HG02588 (cell line): ENCODE data around the gene ADRA1B.

Experiments
- ATAC-seq: cut with Tn5 transposase; IDR thresholded peaks from one replicate; pipeline ENCODE4 v1.9.1; 2021; ENCODE audit warnings: mild to moderate bottlenecking, moderate library complexity; ENCODE audit not compliant: unreplicated experiment

Gene ADRA1B

GRCh38 chr5:159901308-159901707 is 15.0 kb upstream of the ADRA1B start:
- no peak for ATAC-seq

GRCh38 chr5:159901772-159902171 is 14.5 kb upstream of the ADRA1B start:
- ATAC-seq = no peak

- no peak for ATAC-seq
Observed at GRCh38 chr5:159902444-159903121, 13.7 kb upstream of the ADRA1B start.

- ATAC-seq = no peak
Observed at GRCh38 chr5:159903131-159903530, 13.2 kb upstream of the ADRA1B start.

GRCh38 chr5:159904874-159905273 is 11.4 kb upstream of the ADRA1B start:
- ATAC-seq = no peak

GRCh38 chr5:159905496-159905895 is 10.8 kb upstream of the ADRA1B start:
- no peak for ATAC-seq

- ATAC-seq = no peak
Observed at GRCh38 chr5:159906463-159906862, 9.8 kb upstream of the ADRA1B start.

- no peak for ATAC-seq
Observed at GRCh38 chr5:159906943-159907342, 9.3 kb upstream of the ADRA1B start.

GRCh38 chr5:159907689-159908590 is 8.3 kb upstream of the ADRA1B start:
- no peak for ATAC-seq

GRCh38 chr5:159908591-159908940 is 7.7 kb upstream of the ADRA1B start:
- no peak for ATAC-seq

GRCh38 chr5:159909126-159909525 is 7.2 kb upstream of the ADRA1B start:
- ATAC-seq = no peak

GRCh38 chr5:159910207-159910842 is 6.0 kb upstream of the ADRA1B start:
- ATAC-seq = no peak

GRCh38 chr5:159910843-159911229 is 5.4 kb upstream of the ADRA1B start:
- no peak for ATAC-seq

- ATAC-seq = no peak
Observed at GRCh38 chr5:159911349-159911748, 4.9 kb upstream of the ADRA1B start.

GRCh38 chr5:159912033-159912800 is 4.1 kb upstream of the ADRA1B start:
- no peak for ATAC-seq

GRCh38 chr5:159913048-159913447 is 3.2 kb upstream of the ADRA1B start:
- no peak for ATAC-seq

GRCh38 chr5:159913501-159913900 is 2.8 kb upstream of the ADRA1B start:
- ATAC-seq = no peak

GRCh38 chr5:159916841-159917761 is 819 bp downstream of the ADRA1B start:
- no peak for ATAC-seq

GRCh38 chr5:159917994-159918393 is 1.7 kb downstream of the ADRA1B start:
- no peak for ATAC-seq

GRCh38 chr5:159921721-159922120 is 5.4 kb downstream of the ADRA1B start:
- no peak for ATAC-seq
